ENCODE data around the gene SLC12A7.

SLC12A7 gene

GRCh38 chr5:1015507-1015906, 96.4 kb downstream of the SLC12A7 start:
- TF ChIP-seq CTCF (conservative IDR thresholded peaks at IDR 0.05), result no peak

DNA sequence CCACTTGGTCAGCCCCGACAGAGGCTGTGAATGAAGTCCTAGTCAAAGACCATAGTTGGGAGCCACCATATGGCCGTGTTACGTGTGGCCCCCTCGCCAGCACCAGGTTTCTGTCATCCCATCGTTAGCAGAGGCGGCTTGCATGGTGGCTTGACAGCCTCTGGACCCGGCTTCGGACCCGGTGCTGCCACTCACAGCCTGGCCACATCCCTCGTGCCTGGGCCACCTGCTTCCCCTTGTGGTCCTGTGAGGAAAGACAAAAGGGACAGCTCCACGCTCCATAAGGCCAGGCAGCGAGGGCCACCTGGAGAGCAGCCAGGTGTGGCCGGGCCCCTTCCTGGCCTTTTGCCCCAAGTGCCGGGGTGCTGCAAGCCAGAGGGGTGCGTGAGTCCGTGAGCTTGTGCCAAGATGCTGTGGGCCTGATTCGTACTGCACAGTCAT, 97.1 kb downstream of the SLC12A7 start:
- no peak overlapping the region for H3K27ac ChIP-seq
- no peak for TF ChIP-seq CTCF (conservative IDR thresholded peaks at IDR 0.05)

More at GRCh38 chr5:1015507-1015906, 96.4 kb downstream of the SLC12A7 start:
- H3K27ac ChIP-seq, result no peak overlapping the region

DNA sequence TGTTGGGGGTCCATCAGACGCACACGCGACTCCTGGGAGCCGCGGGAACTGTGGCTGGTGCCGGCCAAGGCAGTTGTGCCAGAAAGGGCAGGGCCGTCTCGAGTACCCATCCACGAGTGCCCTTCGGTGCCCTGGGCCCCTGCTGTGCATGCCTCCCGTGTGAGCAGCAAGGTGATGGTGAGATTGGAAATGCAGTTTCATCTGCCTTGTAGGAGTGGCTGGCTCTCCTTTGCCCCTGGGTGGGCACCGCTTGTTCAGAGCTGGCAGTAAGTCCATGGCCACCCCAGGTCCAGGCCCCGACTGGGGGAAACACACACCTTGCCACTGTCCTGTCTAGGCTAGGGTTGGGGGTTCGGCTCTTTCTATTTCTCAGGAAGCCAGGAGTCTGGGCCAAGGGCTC, 97.5 kb downstream of the SLC12A7 start:
- TF ChIP-seq CTCF (conservative IDR thresholded peaks at IDR 0.05), result no peak
- no peak overlapping the region for H3K27ac ChIP-seq

DNA sequence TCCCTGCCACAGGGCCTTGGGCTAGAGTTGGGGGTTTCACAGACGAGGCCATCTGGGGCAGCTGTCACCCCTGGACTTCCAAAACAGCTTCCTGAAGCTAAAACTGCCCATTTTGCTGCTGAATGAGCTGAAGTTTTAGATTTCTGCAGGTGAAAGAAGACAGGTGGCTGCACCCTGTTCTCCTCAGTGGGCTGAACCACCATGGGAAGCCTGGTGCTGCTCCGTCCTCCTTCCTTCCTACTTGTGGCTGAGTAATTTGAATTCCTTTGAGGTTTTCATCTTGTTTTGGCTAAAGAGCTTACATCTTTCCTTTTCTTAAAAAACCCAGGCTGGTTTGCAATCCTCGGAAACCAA, 97.9 kb downstream of the SLC12A7 start:
- no peak overlapping the region for H3K27ac ChIP-seq
- TF ChIP-seq CTCF (conservative IDR thresholded peaks at IDR 0.05), result no peak

- TF ChIP-seq CTCF (conservative IDR thresholded peaks at IDR 0.05), result no peak
Measured at GRCh38 chr5:1013238-1013947, 98.5 kb downstream of the SLC12A7 start.

GRCh38 chr5:1012900-1013237, 99.0 kb downstream of the SLC12A7 start:
- no peak overlapping the region for H3K27ac ChIP-seq
- no peak for TF ChIP-seq CTCF (conservative IDR thresholded peaks at IDR 0.05)

More at GRCh38 chr5:1013238-1013947, 98.5 kb downstream of the SLC12A7 start:
- H3K27ac ChIP-seq, result no peak overlapping the region

DNA sequence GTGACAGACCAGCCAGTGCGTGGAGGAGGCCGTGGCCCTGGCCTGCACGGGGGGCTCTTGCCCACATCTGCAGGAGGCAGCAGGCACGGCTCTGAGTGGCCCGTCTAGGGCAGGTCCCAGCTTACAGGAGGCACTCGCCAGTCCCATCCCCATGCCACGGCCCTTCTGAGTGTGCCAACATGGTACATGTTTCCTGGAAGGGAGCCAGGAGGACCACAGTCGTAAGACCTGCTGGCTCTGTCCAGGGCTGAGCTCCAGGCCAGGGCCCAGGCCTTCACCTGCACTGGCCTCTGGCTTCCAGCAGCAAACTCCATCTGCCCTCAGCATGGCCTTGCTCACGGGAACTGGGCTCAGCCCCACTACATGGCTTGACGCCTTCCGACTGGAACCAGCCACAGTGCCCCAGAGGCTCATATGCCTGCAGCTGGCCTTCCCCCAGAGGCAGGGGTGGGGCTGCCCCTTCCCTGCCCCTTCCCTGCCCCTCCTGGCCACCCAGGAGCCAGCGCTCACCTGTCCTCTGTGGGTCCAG, 99.5 kb downstream of the SLC12A7 start:
- no peak for TF ChIP-seq CTCF (conservative IDR thresholded peaks at IDR 0.05)
- no peak overlapping the region for H3K27ac ChIP-seq

Data from VCaP (cell line).